Measurements from ENCODE around the gene DEDD2.

Gene DEDD2

GRCh38 chr19:42207767-42208271 lies 9.7 kb downstream of the DEDD2 start:
- no peak for TF ChIP-seq CTCF (IDR thresholded peaks at IDR 0.05; ENCODE audit: low read length)
- TF ChIP-seq EZH2 (IDR thresholded peaks at IDR 0.05; ENCODE audit: borderline replicate concordance, low read length): no peak
- Histone ChIP-seq H3K9ac (ENCODE audit: low read length) (no peak overlapping the region), H3K4me3 (ENCODE audit: low read depth, low read length, poor library complexity, severe bottlenecking) (no peak overlapping the region), H3K9me3 (ENCODE audit: low read length) (no peaks in the 10 kb centered on the region), H3K9me2 (ENCODE audit: low read depth, low read length) (no peaks in the 10 kb centered on the region), H2AFZ (ENCODE audit: low read length) (no peak overlapping the region), H3K4me2 (ENCODE audit: low read length) (no peak overlapping the region), H4K20me1 (ENCODE audit: insufficient read depth, low read length) (no peaks in the 10 kb centered on the region), H3K27ac (ENCODE audit: low read depth, low read length, poor library complexity, severe bottlenecking) (no peak overlapping the region), H3K27me3 (ENCODE audit: insufficient read depth, low read length) (no peaks in the 10 kb centered on the region), H3F3A (ENCODE audit: insufficient read depth, low read length) (no peaks in the 10 kb centered on the region), H3K4me1 (ENCODE audit: insufficient read depth, low read length, severe bottlenecking) (no peaks in the 10 kb centered on the region), H3K36me3 (ENCODE audit: insufficient read depth, low read length) (peaks cover 82% of the 10 kb centered on the region), H3K79me2 (ENCODE audit: insufficient read depth, low read length) (peaks cover 3% of the 10 kb centered on the region)

GRCh38 chr19:42206871-42207755 lies 10.4 kb downstream of the DEDD2 start:
- Histone ChIP-seq H3K79me2 (ENCODE audit: insufficient read depth, low read length) (no peaks in the 10 kb centered on the region), H4K20me1 (ENCODE audit: insufficient read depth, low read length) (no peaks in the 10 kb centered on the region), H3K9me2 (ENCODE audit: low read depth, low read length) (no peaks in the 10 kb centered on the region), H3F3A (ENCODE audit: insufficient read depth, low read length) (no peaks in the 10 kb centered on the region), H3K4me3 (ENCODE audit: low read depth, low read length, poor library complexity, severe bottlenecking) (no peak overlapping the region), H3K9me3 (ENCODE audit: low read length) (no peaks in the 10 kb centered on the region), H3K4me2 (ENCODE audit: low read length) (no peak overlapping the region), H2AFZ (ENCODE audit: low read length) (no peak overlapping the region), H3K27ac (ENCODE audit: low read depth, low read length, poor library complexity, severe bottlenecking) (no peak overlapping the region), H3K27me3 (ENCODE audit: insufficient read depth, low read length) (no peaks in the 10 kb centered on the region), H3K36me3 (ENCODE audit: insufficient read depth, low read length) (peaks cover 83% of the 10 kb centered on the region), H3K4me1 (ENCODE audit: insufficient read depth, low read length, severe bottlenecking) (peaks cover 6% of the 10 kb centered on the region), H3K9ac (ENCODE audit: low read length) (no peak overlapping the region)
- TF ChIP-seq CTCF (IDR thresholded peaks at IDR 0.05; ENCODE audit: low read length): no peak
- no peak for TF ChIP-seq EZH2 (IDR thresholded peaks at IDR 0.05; ENCODE audit: borderline replicate concordance, low read length)

GRCh38 chr19:42204664-42205063 lies 12.8 kb downstream of the DEDD2 start:
- Histone ChIP-seq H3K36me3 (ENCODE audit: insufficient read depth, low read length) (peaks cover 92% of the 10 kb centered on the region), H2AFZ (ENCODE audit: low read length) (no peak overlapping the region), H3F3A (ENCODE audit: insufficient read depth, low read length) (no peaks in the 10 kb centered on the region), H3K27ac (ENCODE audit: low read depth, low read length, poor library complexity, severe bottlenecking) (no peak overlapping the region), H3K79me2 (ENCODE audit: insufficient read depth, low read length) (no peaks in the 10 kb centered on the region), H3K9me3 (ENCODE audit: low read length) (no peaks in the 10 kb centered on the region), H3K27me3 (ENCODE audit: insufficient read depth, low read length) (no peaks in the 10 kb centered on the region), H3K4me3 (ENCODE audit: low read depth, low read length, poor library complexity, severe bottlenecking) (no peak overlapping the region), H3K4me2 (ENCODE audit: low read length) (no peak overlapping the region), H4K20me1 (ENCODE audit: insufficient read depth, low read length) (no peaks in the 10 kb centered on the region), H3K4me1 (ENCODE audit: insufficient read depth, low read length, severe bottlenecking) (peaks cover 15% of the 10 kb centered on the region), H3K9me2 (ENCODE audit: low read depth, low read length) (no peaks in the 10 kb centered on the region), H3K9ac (ENCODE audit: low read length) (no peak overlapping the region)
- no peak for TF ChIP-seq CTCF (IDR thresholded peaks at IDR 0.05; ENCODE audit: low read length)
